H1 (cell line): ENCODE measurements around the gene SIMC1. TPM values are rescaled to one million over a fixed set of nuclear protein-coding genes. Genes with fewer than 3 reads are reported as not detected.

ENCODE experiments used
- ATF2 ChIP-seq: IDR thresholded peaks from 2 replicates; pipeline ENCODE4 v1.6.1; 2012; ENCODE audit warnings: low read length, inconsistent platforms
- GABPA ChIP-seq: IDR thresholded peaks from 2 replicates; pipeline ENCODE4 v1.6.1; 2011; ENCODE audit warnings: mild to moderate bottlenecking, low read length, moderate library complexity, borderline replicate concordance; ENCODE audit not compliant: insufficient read depth
- GTF2F1 ChIP-seq: IDR thresholded peaks from 2 replicates; pipeline ENCODE4 v1.6.1; 2012; ENCODE audit warnings: low read depth, low read length, improper control_type of control experiment, borderline replicate concordance
- HDAC2 ChIP-seq, 2 experiments: fragments of 300-600 bp in 1 of 2; sonication (generic) in 1 of 2; IDR thresholded peaks; 2 replicates each; pipeline ENCODE4 v1.6.1; 2011 to 2012; ENCODE audit warnings: low read depth in 2 of 2, low read length in 2 of 2, mild to moderate bottlenecking in 2 of 2, moderate library complexity in 2 of 2, borderline replicate concordance in 1 of 2, inconsistent platforms in 1 of 2
- JUN ChIP-seq: IDR thresholded peaks from 2 replicates; pipeline ENCODE4 v1.6.1; 2011; ENCODE audit warnings: low read depth, mild to moderate bottlenecking, improper control_type of control experiment, low read length
- JUND ChIP-seq: IDR thresholded peaks from 2 replicates; pipeline ENCODE4 v1.6.1; 2011; ENCODE audit warnings: mild to moderate bottlenecking, improper control_type of control experiment, low read length
- MAFK ChIP-seq: IDR thresholded peaks from 2 replicates; pipeline ENCODE4 v1.6.1; 2012; ENCODE audit warnings: low read depth, mild to moderate bottlenecking, improper control_type of control experiment, low read length
- NANOG ChIP-seq: IDR thresholded peaks from 2 replicates; pipeline ENCODE4 v1.6.1; 2011; ENCODE audit warnings: low read length, low read depth, mild to moderate bottlenecking, inconsistent platforms; ENCODE audit not compliant: insufficient read depth, poor library complexity, severe bottlenecking
- SP2 ChIP-seq: IDR thresholded peaks from 2 replicates; pipeline ENCODE4 v1.6.1; 2012; ENCODE audit warnings: mild to moderate bottlenecking, low read length, inconsistent platforms
- SRF ChIP-seq: IDR thresholded peaks from 2 replicates; pipeline ENCODE4 v1.6.1; 2011; ENCODE audit warnings: mild to moderate bottlenecking, low read depth, low read length, moderate library complexity
- TEAD4 ChIP-seq: IDR thresholded peaks from 2 replicates; pipeline ENCODE4 v1.6.1; 2012; ENCODE audit warnings: low read depth, low read length, inconsistent platforms, mixed read lengths
- polyA plus RNA-seq, 7 experiments: library from polyadenylated mRNA; depleted of rRNA in 3 of 7; stranded (reverse) in 5 of 7; unstranded in 2 of 7; fragments of >200 nt in 5 of 7; fragments of 200-250 nt in 2 of 7; gene quantifications; 1 replicate in 5 of 7; 2 replicates in 1 of 7; 4 replicates in 1 of 7; pipeline versions ENCODE4 v1.2.1 to v1.2.3, GENCODE V29; 2011 to 2013; ENCODE audit warnings: missing spikeins in 2 of 7, mixed read lengths in 2 of 7
- total RNA-seq: library from RNA; stranded (reverse); fragmentation: NEBNext Ultra II Directional; extraction: Animal tissue kit (Norgen Biotek cat#: 25700); gene quantifications from 2 replicates; pipeline ENCODE4 v1.2.1, GENCODE V29; 2021

The SIMC1 gene
- total and polyA plus RNA-seq, 2 of the 8 experiments (the other 6 are each of a cell fraction or from before 2014, with no cell fraction given), result 12.3 to 21.2 TPM

- TF ChIP-seq HDAC2 (IDR thresholded peaks at IDR 0.05; ENCODE audit: borderline replicate concordance in 1 of 2, low read depth in 2 of 2, low read length in 2 of 2), result no peak
- no peak for TF ChIP-seq JUN
- no peak for TF ChIP-seq GTF2F1
- no peak for TF ChIP-seq NANOG
- TF ChIP-seq TEAD4, result no peak
- no peak for TF ChIP-seq MAFK
- no peak for TF ChIP-seq ATF2
- no peak for TF ChIP-seq SP2
- TF ChIP-seq JUND, result no peak
- no peak for TF ChIP-seq GABPA
- TF ChIP-seq SRF, result no peak
Observed at GRCh38 chr5:176389135-176390123, 151.2 kb downstream of the SIMC1 start (continued).
